Raji (cell line): Measurements from ENCODE around the gene ICA1L.

Experiments
- POLR2A ChIP-seq: IDR thresholded peaks from 2 replicates; pipeline ENCODE4 v1.6.1; 2011; ENCODE audit warnings: low read depth, low read length, control low read depth; ENCODE audit not compliant: insufficient read depth

The ICA1L gene

DNA sequence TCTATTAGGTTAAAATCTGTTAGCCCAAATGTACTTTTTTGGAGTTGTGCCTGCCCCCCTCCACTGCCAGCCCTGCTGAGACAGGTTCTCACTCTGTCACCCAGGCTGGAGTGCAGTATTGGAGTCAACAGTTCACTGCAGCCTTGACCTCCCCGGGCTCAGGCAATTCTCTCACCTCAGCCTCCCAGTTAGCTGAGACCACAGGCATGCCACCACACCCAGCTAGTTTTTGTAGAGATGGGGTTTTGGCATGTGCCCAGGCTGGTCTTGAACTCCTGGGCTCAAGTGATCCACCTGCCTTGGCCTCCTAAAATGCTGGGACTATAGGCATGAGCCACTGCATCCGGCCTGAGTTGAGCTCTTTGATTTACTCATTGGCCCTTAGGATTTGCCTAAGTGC is 110.7 kb downstream of the ICA1L start:
- TF ChIP-seq POLR2A: no peak

DNA sequence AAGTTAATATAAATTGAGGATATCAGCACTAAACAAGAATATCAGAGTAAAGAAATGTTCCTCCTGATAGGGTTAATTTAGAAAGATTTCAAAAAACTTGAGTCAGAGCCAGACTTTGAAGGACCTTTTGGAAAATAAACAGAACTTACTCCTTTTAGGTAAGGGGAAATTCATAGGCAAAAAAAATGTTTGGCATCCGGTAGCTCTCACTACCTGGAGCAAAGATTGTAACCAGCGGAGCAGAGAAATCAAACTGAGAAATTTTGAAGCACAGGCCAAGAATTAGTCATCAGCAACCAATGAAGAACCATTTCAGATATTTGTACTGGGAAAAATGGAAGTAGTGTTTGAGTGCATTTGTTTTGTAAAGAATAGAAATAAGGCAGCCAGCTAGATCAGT is 113.0 kb downstream of the ICA1L start:
- TF ChIP-seq POLR2A: no peak

DNA sequence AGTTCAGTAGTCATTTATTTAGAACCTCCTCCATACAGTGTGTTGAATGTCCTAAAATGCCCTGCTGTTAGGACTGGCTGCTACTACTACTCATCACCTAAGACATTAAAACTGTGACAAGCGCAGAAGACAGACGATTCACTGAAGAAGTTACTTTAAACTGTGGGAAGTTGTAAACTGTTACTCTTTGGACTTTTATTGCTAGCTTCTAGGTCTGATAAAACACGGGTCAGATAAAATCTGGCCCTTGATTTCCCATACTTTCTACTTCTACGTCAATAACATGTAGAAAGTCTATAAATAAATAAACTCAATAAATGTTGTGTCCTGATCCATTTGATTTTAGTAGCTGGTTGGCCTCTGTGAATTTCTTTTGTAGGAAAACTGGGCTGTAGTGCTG is 113.4 kb downstream of the ICA1L start:
- no peak for TF ChIP-seq POLR2A

DNA sequence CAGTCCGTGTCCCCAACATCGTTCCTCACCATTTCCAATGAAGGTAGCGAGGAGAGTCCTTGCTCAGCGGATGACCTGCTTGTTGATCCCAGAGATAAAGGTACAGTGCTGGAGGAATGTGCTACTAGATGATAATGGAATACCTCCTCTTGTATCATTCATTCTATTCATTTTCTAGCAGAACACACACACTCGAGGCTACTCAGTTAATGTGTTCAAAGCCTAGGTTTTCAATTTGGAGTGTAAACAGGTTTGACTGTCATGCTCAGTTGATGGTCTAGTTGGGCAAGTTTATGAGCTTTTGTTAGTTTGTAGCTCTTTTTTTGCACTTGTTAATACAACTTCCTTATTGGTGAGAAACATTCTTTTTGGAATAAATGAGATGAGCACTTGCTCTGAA is 114.2 kb downstream of the ICA1L start:
- TF ChIP-seq POLR2A: no peak

DNA sequence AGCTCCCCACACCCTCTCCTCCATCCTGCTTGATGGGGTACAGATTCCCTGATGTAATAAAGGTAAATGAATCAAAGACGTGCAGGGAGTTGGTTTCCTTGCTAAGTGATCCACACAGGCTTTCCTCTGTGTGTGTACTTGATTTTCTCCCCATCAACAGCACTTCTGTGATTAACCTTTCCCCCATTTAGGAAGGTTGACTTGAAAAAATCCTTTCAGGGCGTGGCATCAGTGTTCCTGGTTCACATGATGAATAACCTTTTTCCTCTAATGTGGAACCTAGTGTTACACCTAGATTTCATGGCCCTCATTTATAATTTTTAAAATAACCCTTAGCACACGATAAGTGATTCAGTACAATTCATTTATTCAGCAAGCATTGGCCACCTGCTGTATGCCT is 115.0 kb downstream of the ICA1L start:
- TF ChIP-seq POLR2A: no peak

DNA sequence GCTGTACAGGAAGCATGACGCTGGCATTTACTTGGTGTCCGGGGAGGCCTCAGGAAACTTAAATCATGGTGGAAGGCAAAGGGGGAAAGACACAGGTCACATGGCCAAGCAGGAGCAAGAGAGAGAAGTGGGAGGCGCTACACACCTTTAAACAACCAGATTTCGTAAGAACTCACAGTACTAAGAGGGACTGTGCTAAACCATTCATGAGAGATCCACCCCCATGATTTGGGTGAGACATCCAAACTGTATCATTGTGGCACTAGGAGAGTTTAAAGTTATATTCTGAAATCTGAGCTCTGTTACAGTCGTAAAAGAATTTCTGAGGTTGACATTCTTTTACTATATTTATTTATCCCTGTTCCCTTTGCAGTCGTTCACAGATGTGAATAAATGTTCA is 116.6 kb downstream of the ICA1L start:
- TF ChIP-seq POLR2A: no peak

DNA sequence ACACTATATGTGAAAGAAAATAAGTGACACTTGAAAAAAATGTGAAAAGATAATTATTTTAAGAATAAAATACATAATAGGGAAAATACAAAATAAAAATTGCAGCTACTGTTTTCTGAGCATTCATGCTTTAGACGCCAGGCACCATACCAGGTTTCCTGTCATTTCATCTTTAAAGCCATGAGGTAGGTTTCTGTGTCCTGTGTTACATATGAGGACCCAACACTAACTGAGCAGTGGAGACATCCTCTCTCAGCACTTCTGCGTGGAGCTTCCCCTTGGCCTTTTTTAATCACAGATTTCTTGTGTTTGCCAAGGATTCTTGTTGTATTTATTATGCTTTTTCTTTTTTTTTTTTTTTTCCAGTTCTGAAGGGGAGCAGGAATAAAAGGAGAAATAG is 119.5 kb downstream of the ICA1L start:
- no peak for TF ChIP-seq POLR2A

DNA sequence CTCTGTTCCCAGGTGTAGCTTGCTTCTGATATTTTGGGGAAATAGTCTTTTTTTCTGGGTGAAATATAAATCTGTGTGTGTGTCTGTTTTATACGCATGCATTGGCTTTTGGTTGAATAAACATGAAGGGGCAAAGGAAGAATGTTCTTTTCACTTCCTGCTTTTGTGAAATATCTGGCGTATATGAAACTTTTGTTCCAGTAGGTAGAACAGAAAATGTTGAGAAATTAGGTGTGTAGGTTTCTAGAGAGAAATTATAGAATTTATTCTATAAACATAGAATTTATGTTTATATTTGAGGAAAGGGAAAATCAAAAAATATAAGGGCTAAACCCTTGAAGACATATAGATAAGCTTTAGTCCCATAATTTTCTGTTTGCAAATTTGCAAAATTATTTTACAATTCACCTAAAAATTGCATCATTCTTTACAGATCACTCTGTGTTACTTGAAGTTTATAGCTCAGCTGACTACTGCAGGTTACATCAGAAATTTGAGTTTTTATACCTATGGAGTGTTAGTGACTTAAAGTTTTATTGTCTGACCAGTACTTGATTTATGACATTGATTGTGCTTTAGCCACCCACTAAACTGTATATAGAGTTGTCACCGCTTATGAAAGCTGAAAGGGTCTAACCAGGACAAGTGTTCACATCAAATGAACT is 120.7 kb downstream of the ICA1L start:
- TF ChIP-seq POLR2A: no peak

DNA sequence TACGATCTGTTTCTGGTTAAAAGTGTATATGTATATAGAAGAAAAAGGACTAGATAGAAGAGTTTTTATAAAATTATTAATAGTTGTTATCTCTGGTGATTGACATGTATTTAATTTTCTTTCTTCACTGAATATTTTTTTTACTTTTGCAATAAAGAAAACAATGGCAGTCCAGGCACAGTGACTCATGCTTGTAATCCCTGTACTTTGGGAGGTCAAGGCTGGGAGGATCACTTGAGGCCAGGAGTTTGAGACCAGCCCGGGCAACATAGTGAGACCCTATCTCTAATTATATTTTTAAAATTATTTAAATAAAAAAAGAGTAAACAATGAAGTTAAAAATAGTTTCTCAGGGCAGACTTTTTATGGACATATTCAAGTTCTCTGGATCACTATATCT is 122.1 kb downstream of the ICA1L start:
- no peak for TF ChIP-seq POLR2A

DNA sequence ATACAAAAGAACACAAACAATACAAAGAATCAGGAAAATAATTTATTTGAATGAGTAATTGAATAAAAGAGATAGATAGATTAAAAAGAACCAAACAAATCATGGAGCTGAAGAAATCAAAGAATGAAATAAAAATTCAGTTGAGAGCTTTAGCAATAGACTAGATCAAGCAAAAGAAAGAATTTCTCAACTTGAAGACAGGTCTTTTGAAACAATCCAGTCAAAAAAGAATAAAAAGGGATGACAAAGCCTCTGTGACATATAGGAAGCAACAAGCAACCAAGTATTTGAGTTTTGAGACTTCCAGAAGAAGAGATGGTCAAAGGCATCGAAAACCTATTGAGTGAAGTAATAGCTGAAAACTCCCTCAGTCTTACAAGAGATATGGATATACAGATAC is 128.0 kb downstream of the ICA1L start:
- TF ChIP-seq POLR2A: no peak

DNA sequence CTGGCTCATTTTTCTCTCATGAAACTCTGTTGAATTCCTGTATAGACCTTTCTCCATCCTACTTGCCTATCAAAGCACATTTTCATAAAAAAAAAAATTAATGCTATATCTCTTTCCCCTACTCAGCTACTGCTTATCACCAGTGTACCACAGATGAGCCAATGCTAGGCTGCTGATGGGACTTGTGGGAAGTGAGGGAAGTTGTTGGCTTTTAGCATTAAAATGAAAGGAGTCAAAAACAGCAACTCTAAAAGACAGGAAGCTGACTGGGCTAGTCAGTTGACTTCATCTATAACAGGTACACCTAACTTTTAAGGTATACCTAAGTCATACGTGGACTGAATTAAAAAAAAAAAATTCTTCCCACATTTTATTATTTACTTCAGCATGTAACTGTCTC is 134.7 kb downstream of the ICA1L start:
- TF ChIP-seq POLR2A: no peak

DNA sequence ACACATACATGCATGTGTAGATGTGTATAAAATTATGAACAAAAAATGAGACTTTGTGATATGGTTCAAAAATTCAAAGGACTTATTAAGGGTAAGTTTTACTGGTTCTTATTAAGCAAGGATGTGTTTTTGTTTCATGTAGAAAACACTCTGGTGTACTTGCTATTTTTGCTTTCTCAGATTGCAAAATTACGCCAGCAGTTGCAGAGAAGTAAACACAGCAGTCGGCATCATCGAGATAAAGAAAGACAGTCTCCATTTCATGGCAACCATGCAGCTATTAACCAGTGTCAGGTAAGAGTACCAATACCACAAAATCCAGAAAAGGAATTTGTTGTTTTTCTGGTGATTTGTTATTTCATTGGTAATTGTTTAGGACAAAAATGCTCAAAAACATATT is 145.5 kb downstream of the ICA1L start:
- TF ChIP-seq POLR2A: no peak

DNA sequence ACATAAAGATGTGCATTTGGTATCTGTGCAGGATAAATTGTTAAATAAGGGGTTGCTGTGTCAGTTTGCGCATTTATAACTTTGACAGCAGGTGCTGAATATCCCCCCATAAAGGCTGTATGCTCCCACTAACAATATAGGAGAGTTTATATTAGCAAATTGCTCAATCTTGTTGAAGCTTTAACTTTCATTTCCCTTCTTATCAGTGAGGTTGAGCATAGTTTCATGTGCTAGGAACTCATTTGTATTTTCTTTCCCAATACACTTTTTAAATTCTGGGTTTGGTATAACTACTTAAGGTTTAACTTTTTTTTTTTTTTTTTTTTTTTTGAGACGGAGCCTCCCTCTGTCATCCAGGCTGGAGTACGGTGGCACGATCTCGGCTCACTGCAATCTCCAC is 147.8 kb downstream of the ICA1L start:
- no peak for TF ChIP-seq POLR2A
